ENCODE results near the gene KCNG4.
"Not testable (repeated sequence)": the region's sequence is repeated elsewhere in the genome, so short reads cannot be mapped to it uniquely, and the experiment has no call there.

KCNG4 gene

GRCh38 chr16:84236671-84237070 lies 3.1 kb downstream of the KCNG4 start:
- DNase-seq (ENCODE audit: low read depth in 3 of 3) = no peak

GRCh38 chr16:84234321-84235241 lies 5.2 kb downstream of the KCNG4 start:
- DNase-seq (ENCODE audit: low read depth in 3 of 3) = no peak

GRCh38 chr16:84233748-84234147 lies 6.1 kb downstream of the KCNG4 start:
- no peak for DNase-seq (ENCODE audit: low read depth in 3 of 3)

GRCh38 chr16:84232969-84233368 lies 6.8 kb downstream of the KCNG4 start:
- no peak for DNase-seq (ENCODE audit: low read depth in 3 of 3)

- DNase-seq (ENCODE audit: low read depth in 3 of 3) = no peak
Observed at GRCh38 chr16:84232060-84232459, 7.8 kb downstream of the KCNG4 start.

- DNase-seq (ENCODE audit: low read depth in 3 of 3) = no peak
Observed at GRCh38 chr16:84229471-84229870, 10.3 kb downstream of the KCNG4 start.

- no peak for DNase-seq (ENCODE audit: low read depth in 3 of 3)
Observed at GRCh38 chr16:84228256-84228838, 11.5 kb downstream of the KCNG4 start.

GRCh38 chr16:84227548-84227947 lies 12.3 kb downstream of the KCNG4 start:
- DNase-seq (ENCODE audit: low read depth in 3 of 3) = no peak

GRCh38 chr16:84226026-84226425 lies 13.8 kb downstream of the KCNG4 start:
- DNase-seq (ENCODE audit: low read depth in 3 of 3) = no peak

GRCh38 chr16:84225571-84225970 lies 14.2 kb downstream of the KCNG4 start:
- no peak for DNase-seq (ENCODE audit: low read depth in 3 of 3)

- DNase-seq (ENCODE audit: low read depth in 3 of 3) = no peak
Observed at GRCh38 chr16:84225126-84225525, 14.7 kb downstream of the KCNG4 start.

GRCh38 chr16:84224554-84224953 lies 15.3 kb downstream of the KCNG4 start:
- no peak for DNase-seq (ENCODE audit: low read depth in 3 of 3)

GRCh38 chr16:84223456-84223855 lies 16.4 kb downstream of the KCNG4 start:
- no peak for DNase-seq (ENCODE audit: low read depth in 3 of 3)

- DNase-seq (ENCODE audit: low read depth in 3 of 3) = no peak
Observed at GRCh38 chr16:84220851-84221250, 19.0 kb downstream of the KCNG4 start.

GRCh38 chr16:84218956-84219355 lies 20.9 kb downstream of the KCNG4 start:
- DNase-seq (ENCODE audit: low read depth in 3 of 3) = no peak

GRCh38 chr16:84218176-84218823 lies 21.5 kb downstream of the KCNG4 start:
- no peak for DNase-seq (ENCODE audit: low read depth in 3 of 3)

GRCh38 chr16:84216144-84216543 lies 23.7 kb downstream of the KCNG4 start:
- DNase-seq (ENCODE audit: low read depth in 3 of 3) = not testable (repeated sequence)

GRCh38 chr16:84215531-84215930 lies 24.3 kb downstream of the KCNG4 start:
- DNase-seq (ENCODE audit: low read depth in 3 of 3) = no peak

- DNase-seq (ENCODE audit: low read depth in 3 of 3) = no peak
Observed at GRCh38 chr16:84214451-84215066, 25.3 kb downstream of the KCNG4 start.

GRCh38 chr16:84212631-84213030 lies 27.2 kb downstream of the KCNG4 start:
- DNase-seq (ENCODE audit: low read depth in 3 of 3) = no peak

- DNase-seq (ENCODE audit: low read depth in 3 of 3) = no peak
Observed at GRCh38 chr16:84212154-84212553, 27.7 kb downstream of the KCNG4 start.

- no peak for DNase-seq (ENCODE audit: low read depth in 3 of 3)
Observed at GRCh38 chr16:84209989-84210388, 29.8 kb downstream of the KCNG4 start.

Measured in stimulated activated CD4-positive, alpha-beta T cell treated with anti-CD3 and anti-CD28 coated beads, TNF-alpha, amount 100 ng/mL, for 48 hours (primary cell).